Cerebellar nuclear complex (tissue), 1 donor: ENCODE measurements around the gene SLC25A46.
A peak's percentile ranks its signal among the peaks of the same experiment; 100 is the strongest.
"Not testable (repeated sequence)": the region's sequence is repeated elsewhere in the genome, so short reads cannot be mapped to it uniquely, and the experiment has no call there.

ENCODE experiments used
- DNase-seq, 2 experiments: peaks; one replicate each; lab custom pipeline; 2025; lab: John Stamatoyannopoulos, UW

The SLC25A46 gene

DNA sequence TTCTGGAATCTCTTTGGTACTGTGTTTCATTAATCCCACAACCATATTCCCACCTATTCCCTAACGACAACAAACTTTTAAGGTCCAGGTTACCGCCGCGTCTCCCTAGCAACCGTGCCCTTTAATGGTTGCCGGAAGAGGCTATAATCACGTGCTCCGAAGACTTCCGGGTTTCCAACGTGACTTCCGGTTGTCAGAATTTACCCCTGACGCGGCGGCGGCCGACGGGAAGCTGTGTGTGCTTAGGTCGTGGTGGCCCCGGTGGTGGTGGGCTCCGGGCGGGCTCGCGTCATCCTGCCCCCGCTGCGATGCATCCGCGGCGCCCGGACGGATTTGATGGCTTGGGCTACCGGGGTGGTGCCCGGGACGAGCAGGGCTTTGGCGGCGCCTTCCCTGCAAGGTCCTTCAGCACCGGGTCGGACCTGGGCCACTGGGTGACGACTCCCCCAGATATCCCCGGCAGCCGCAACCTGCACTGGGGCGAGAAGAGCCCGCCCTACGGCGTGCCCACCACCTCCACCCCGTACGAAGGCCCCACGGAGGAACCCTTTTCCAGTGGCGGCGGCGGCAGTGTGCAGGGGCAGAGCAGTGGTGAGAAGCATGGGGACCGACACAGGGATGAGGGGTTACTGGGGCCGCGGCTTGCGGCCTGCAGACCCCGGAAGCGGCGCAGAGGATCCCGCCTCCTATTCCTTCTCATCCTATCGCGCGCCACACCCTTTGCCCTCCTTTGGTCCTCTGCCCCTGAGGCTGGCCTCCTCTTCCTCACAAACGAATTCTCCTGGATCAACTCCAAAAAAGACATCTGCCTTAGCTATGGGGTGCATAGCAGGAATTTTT, at the start of gene SLC25A46:
SLC25A46 (plus strand) TSS at position 196 of the 840 bp plus-strand sequence; CDS start at position 309, 113 bp downstream.
- peak; percentile 11 to 71 for DNase-seq

GRCh38 chr5:110690587-110690986, 48.2 kb upstream of the SLC25A46 start:
- not testable (repeated sequence) for DNase-seq

GRCh38 chr5:110692669-110693068, 46.1 kb upstream of the SLC25A46 start:
- DNase-seq, result not testable (repeated sequence)

DNA sequence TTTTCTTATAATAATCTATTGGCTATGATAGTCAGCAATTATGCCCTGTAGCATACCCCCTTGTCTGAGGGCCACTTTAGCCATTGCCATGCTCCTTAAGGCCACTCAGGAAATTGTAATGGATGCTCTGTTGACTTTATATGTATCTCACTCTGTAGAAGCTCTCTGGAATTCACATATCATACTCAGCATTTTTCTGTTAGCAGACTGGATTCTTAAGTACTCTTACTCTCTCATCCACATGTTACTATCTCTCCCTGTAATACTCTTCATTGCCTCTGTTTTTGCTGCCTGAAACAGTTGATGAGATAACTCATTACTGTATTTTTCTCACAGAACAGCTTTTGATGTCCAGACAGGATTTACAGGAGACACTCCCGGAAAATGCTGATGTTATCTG, 36.5 kb upstream of the SLC25A46 start:
- DNase-seq, result no peak

GRCh38 chr5:110702704-110703103, 36.1 kb upstream of the SLC25A46 start:
- no peak for DNase-seq

DNA sequence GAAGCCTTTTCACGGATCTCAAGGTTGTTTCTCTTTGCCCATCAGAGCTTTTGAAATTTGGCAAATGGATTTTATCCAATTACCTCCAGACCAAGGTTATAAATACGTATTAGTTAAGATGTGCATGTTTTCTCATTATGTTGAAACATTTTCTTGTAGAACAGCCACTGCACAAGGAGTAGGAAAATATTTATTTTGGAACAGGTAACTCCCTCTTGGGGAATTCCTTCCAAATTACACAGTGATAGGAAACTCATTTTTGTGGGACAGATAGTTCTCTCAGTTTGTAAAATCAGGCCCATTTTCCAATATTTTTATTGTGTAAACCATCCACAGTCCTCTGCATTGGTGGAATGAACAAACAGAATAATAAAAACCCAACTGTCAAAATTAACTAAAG, 35.3 kb upstream of the SLC25A46 start:
- DNase-seq, result no peak

GRCh38 chr5:110705349-110705748, 33.5 kb upstream of the SLC25A46 start:
- no peak for DNase-seq

- no peak for DNase-seq
Measured at GRCh38 chr5:110707260-110707844, 31.5 kb upstream of the SLC25A46 start.

GRCh38 chr5:110716247-110717245, 22.3 kb upstream of the SLC25A46 start:
- DNase-seq, result no peak

DNA sequence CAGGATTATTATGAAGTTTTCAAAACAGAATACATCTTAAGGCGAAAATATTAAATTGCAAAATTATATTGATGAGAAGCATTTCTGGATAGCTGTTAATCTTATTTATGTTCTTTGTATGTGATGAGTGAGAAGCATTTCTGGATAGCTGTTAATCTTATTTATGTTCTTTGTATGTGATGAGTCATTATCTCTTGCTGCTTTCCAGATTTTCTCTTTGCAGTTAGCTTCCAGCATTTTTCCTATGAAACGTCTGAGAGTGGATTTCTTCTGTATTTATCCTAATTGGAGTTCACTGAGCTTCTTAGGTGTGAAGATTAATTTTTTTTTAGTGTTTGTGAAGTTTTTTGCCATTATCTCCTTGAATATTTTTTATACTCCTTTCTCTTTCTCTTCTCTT, 20.5 kb upstream of the SLC25A46 start:
- DNase-seq, result no peak

- peak in 1 of 2 experiments; percentile 14 for DNase-seq
Measured at GRCh38 chr5:110726249-110727024, 12.4 kb upstream of the SLC25A46 start, which contains the start of gene TMEM232. Gene TMEM232, minus strand, starts transcription at chr5:110726671. Its CDS starts 59,319 bp downstream, at chr5:110667352.

DNA sequence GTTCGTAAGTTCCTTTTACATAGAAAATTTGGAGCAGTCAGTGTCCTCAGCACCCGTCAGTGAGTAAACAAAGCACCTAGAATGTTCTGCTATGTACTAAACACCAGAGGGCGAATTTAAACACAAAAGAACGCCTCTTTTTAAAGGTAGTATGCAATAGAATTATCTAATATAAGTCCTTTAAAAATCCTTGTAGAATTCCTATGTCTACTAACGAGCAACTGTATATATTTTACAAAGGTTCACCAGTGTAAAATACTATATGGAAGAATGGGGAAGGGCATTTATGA, 11.8 kb upstream of the SLC25A46 start:
- no peak for DNase-seq

- DNase-seq, result not testable (repeated sequence)
Measured at GRCh38 chr5:110731499-110731898, 7.3 kb upstream of the SLC25A46 start.

DNA sequence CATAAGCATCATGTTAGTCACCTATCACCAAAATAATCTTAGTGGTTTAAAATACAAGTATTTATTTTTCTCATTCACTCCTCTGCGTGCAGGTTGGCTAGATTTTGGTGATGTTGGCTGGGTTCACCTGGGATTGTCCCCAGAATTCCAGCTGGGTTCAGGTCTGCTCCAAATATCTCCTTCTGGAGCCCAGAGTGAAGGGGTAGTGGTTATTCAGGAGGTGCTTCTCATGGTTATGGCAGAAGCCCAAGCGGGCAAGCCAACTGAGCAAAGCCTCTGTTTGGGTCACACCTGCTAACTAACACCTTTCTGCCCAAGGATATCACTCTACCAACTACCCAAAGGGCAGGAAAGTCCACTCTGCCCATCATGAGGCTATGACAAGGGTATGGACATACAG, 4.7 kb upstream of the SLC25A46 start:
- DNase-seq, result peak in 1 of 2 experiments; percentile 7

GRCh38 chr5:110735556-110735955, 3.3 kb upstream of the SLC25A46 start:
- DNase-seq, result no peak

- no peak for DNase-seq
Measured at GRCh38 chr5:110736753-110737152, 2.1 kb upstream of the SLC25A46 start.

- DNase-seq, result no peak
Measured at GRCh38 chr5:110738503-110738811, 350 bp upstream of the SLC25A46 start.

DNA sequence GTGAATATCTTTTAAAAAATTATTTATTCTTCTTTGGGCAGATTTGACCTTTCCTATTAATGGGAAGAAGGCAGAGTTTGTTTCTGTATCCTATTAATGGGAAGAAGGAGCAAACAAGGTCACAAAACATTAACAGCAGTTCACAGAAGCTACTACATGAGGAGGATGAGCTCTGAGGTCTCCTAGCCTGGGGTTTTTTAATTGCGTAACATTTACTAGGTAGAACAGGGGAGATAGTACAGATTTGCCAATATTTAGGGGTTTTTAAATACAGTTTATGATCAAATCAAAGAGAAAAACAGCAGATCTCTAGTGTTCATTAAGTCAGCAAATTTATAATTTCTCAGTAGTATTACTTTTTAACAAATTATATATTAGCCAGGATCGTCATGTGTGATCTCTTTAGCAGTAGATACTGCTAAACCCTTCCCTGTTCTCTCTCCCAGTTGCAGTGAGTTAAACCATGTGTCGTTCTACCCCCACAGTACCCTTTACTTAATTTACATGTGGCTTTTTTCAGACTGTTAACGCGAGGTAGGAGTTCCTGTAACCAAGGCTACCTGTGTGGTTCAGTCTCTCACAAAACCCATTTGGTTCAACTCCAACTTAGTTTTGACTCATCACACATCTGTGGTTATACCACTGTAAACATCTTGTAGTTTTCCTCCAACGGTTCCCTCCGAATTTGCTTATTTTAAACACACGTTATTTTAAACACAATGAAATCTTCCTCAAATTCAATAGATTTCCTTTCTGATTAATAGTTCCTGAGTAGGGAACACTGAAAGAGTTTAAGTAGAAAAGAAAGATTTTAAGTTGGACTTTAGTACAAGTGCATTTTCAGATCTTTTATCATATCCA, 13.3 kb downstream of the SLC25A46 start:
- no peak for DNase-seq

GRCh38 chr5:110752953-110753352, 14.1 kb downstream of the SLC25A46 start:
- DNase-seq, result no peak

- DNase-seq, result no peak
Measured at GRCh38 chr5:110753600-110753999, 14.8 kb downstream of the SLC25A46 start.

- DNase-seq, result no peak
Measured at GRCh38 chr5:110754181-110754580, 15.4 kb downstream of the SLC25A46 start.
